Neural cell (in vitro differentiated cells): Measurements from ENCODE around the gene HOXD1. TPM values are rescaled to one million over a fixed set of nuclear protein-coding genes. Genes with fewer than 3 reads are reported as not detected.

Experiments
- H2AFZ ChIP-seq: fragments of 200-600, 300-800 bp; sonication (generic), shearing (Covaris generic); 2 replicates; pipeline ENCODE4 v1.6.0; 2014; ENCODE audit warnings: low read depth, mild to moderate bottlenecking, antibody characterized with exemption, low read length, moderate library complexity
- H3F3A ChIP-seq: fragments of 200-600 bp; shearing (Covaris generic); 2 replicates; pipeline ENCODE4 v1.6.1; 2016; ENCODE audit warnings: mild to moderate bottlenecking, moderate library complexity, mixed read lengths, antibody characterized with exemption, low read length; ENCODE audit not compliant: insufficient read depth, poor library complexity, severe bottlenecking
- H3K27ac ChIP-seq: fragments of 200-600, 300-800 bp; sonication (generic), shearing (Covaris generic); 2 replicates; pipeline ENCODE4 v1.5.1; 2014; ENCODE audit warnings: mild to moderate bottlenecking, low read length, moderate library complexity
- H3K27me3 ChIP-seq: fragments of 300-800, 200-600 bp; sonication (generic), shearing (Covaris generic); 2 replicates; pipeline ENCODE4 v1.6.0; 2014; ENCODE audit warnings: mild to moderate bottlenecking, low read depth, low read length, moderate library complexity; ENCODE audit not compliant: insufficient read depth
- H3K36me3 ChIP-seq: fragments of 300-800, 200-600 bp; sonication (generic), shearing (Covaris generic); 2 replicates; pipeline ENCODE4 v1.5.1; 2014; ENCODE audit warnings: mild to moderate bottlenecking, antibody characterized with exemption, low read length, moderate library complexity; ENCODE audit not compliant: insufficient read depth
- H3K4me2 ChIP-seq: fragments of 300-800, 200-600 bp; sonication (generic), shearing (Covaris generic); 2 replicates; pipeline ENCODE4 v1.6.0; 2014; ENCODE audit warnings: mild to moderate bottlenecking, low read length
- H3K4me3 ChIP-seq: fragments of 300-800, 200-600 bp; sonication (generic), shearing (Covaris generic); 2 replicates; pipeline ENCODE4 v1.5.1; 2014; ENCODE audit warnings: mild to moderate bottlenecking, low read length, moderate library complexity
- H3K79me2 ChIP-seq: fragments of 200-600 bp; shearing (Covaris generic); replicated peaks from 2 replicates; pipeline ENCODE4 v1.6.0; 2014; ENCODE audit warnings: mild to moderate bottlenecking, low read length, moderate library complexity; ENCODE audit not compliant: insufficient read depth
- H3K9ac ChIP-seq: fragments of 300-800, 200-600 bp; sonication (generic), shearing (Covaris generic); 2 replicates; pipeline ENCODE4 v1.6.1; 2016; ENCODE audit warnings: mild to moderate bottlenecking, low read length, mixed read lengths
- H3K9me2 ChIP-seq: fragments of 200-600 bp; shearing (Covaris generic); 2 replicates; pipeline ENCODE4 v1.6.1; 2016; ENCODE audit warnings: mild to moderate bottlenecking, low read length, mixed read lengths; ENCODE audit not compliant: insufficient read depth
- H3K9me3 ChIP-seq: fragments of 200-600, 300-800 bp; sonication (generic), shearing (Covaris generic); 2 replicates; pipeline ENCODE4 v1.6.1; 2016; ENCODE audit warnings: mild to moderate bottlenecking, mixed run types, low read length, moderate library complexity, mixed read lengths
- H4K20me1 ChIP-seq: fragments of 200-600 bp; shearing (Covaris generic); 2 replicates; pipeline ENCODE4 v1.6.1; 2016; ENCODE audit warnings: mild to moderate bottlenecking, mixed run types; ENCODE audit not compliant: insufficient read depth
- EP300 ChIP-seq: fragments of 450-650 bp; conservative IDR thresholded peaks from 2 replicates; pipeline ENCODE4 v1.6.1; 2014; ENCODE audit warnings: antibody characterized with exemption, mild to moderate bottlenecking, moderate library complexity; ENCODE audit not compliant: poor library complexity, severe bottlenecking
- EZH2 ChIP-seq: fragments of 200-600, 300-800 bp; shearing (Covaris generic), sonication (generic); IDR thresholded peaks from 2 replicates; pipeline ENCODE4 v1.6.1; 2014; ENCODE audit warnings: antibody characterized with exemption, low read length, borderline replicate concordance, mild to moderate bottlenecking; ENCODE audit not compliant: insufficient read depth, poor library complexity, severe bottlenecking
- MXI1 ChIP-seq: fragments of 450-650 bp; conservative IDR thresholded peaks from 2 replicates; pipeline ENCODE4 v1.6.1; 2014; ENCODE audit warnings: antibody characterized with exemption, mild to moderate bottlenecking; ENCODE audit not compliant: poor library complexity, severe bottlenecking
- POLR2AphosphoS5 ChIP-seq: IDR thresholded peaks from 2 replicates; pipeline ENCODE4 v1.6.1; 2012
- RAD21 ChIP-seq: fragments of 450-650 bp; conservative IDR thresholded peaks from 2 replicates; pipeline ENCODE4 v1.6.1; 2014; ENCODE audit warnings: antibody characterized with exemption, mild to moderate bottlenecking, moderate library complexity
- SMC3 ChIP-seq: fragments of 450-650 bp; conservative IDR thresholded peaks from 2 replicates; pipeline ENCODE4 v1.6.1; 2014; ENCODE audit warnings: antibody characterized with exemption, mild to moderate bottlenecking, moderate library complexity; ENCODE audit not compliant: poor library complexity
- polyA plus RNA-seq: library from polyadenylated mRNA; depleted of rRNA; stranded (reverse); fragments of >200 nt; gene quantifications from 2 replicates; pipeline ENCODE4 v1.2.3, GENCODE V29; 2014
- TF ChIP-seq, protein P1 (sequence below): IDR thresholded peaks from 2 replicates; pipeline ENCODE4 v1.6.1; 2012; ENCODE audit warnings: borderline replicate concordance
- TF ChIP-seq, protein P2 (sequence below): fragments of 450-650 bp; IDR thresholded peaks from 2 replicates; pipeline ENCODE4 v1.5.1; 2014; ENCODE audit warnings: antibody characterized with exemption, mild to moderate bottlenecking, moderate library complexity; ENCODE audit not compliant: poor library complexity, severe bottlenecking

Gene HOXD1
- polyA plus RNA-seq, 1 donor from 2014 or later, result not detected

DNA sequence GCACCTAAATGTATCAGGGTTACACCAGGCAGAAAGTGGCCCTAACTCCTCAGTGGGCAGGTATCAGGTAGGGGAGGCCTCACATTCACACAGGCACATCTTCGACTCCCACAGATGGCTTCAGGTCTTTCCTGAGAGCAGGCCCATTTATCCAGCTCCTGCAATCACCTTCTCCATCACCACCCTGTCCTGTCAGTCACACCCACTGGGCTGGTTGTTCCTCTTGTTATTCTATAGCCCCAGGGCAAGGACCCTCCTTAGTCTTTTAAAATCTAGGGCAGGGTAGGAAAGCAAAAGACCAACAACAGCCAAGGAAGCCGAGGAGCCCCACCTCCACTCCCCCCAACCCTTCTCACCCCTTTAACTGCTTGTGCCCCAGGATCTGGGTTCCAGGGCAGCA, 46.2 kb upstream of the HOXD1 start:
- H3F3A ChIP-seq, result no peaks in the 10 kb centered on the region
- H3K4me2 ChIP-seq, result no peak overlapping the region
- no peak overlapping the region for H3K4me3 ChIP-seq
- no peaks in the 10 kb centered on the region for H4K20me1 ChIP-seq
- peaks cover 4% of the 10 kb centered on the region for H3K9me3 ChIP-seq
- H3K9me2 ChIP-seq, result no peaks in the 10 kb centered on the region
- H3K36me3 ChIP-seq, result no peaks in the 10 kb centered on the region
- no peak overlapping the region for H3K27ac ChIP-seq
- no peaks in the 10 kb centered on the region for H3K79me2 ChIP-seq
- H3K27me3 ChIP-seq, result peaks cover 99% of the 10 kb centered on the region
- H2AFZ ChIP-seq, result no peak overlapping the region
- H3K9ac ChIP-seq, result no peak overlapping the region
- TF ChIP-seq, protein P1, sequence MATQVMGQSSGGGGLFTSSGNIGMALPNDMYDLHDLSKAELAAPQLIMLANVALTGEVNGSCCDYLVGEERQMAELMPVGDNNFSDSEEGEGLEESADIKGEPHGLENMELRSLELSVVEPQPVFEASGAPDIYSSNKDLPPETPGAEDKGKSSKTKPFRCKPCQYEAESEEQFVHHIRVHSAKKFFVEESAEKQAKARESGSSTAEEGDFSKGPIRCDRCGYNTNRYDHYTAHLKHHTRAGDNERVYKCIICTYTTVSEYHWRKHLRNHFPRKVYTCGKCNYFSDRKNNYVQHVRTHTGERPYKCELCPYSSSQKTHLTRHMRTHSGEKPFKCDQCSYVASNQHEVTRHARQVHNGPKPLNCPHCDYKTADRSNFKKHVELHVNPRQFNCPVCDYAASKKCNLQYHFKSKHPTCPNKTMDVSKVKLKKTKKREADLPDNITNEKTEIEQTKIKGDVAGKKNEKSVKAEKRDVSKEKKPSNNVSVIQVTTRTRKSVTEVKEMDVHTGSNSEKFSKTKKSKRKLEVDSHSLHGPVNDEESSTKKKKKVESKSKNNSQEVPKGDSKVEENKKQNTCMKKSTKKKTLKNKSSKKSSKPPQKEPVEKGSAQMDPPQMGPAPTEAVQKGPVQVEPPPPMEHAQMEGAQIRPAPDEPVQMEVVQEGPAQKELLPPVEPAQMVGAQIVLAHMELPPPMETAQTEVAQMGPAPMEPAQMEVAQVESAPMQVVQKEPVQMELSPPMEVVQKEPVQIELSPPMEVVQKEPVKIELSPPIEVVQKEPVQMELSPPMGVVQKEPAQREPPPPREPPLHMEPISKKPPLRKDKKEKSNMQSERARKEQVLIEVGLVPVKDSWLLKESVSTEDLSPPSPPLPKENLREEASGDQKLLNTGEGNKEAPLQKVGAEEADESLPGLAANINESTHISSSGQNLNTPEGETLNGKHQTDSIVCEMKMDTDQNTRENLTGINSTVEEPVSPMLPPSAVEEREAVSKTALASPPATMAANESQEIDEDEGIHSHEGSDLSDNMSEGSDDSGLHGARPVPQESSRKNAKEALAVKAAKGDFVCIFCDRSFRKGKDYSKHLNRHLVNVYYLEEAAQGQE, result no peak
- no peak for TF ChIP-seq RAD21
- TF ChIP-seq SMC3, result no peak
- TF ChIP-seq EZH2, result no peak
- no peak for TF ChIP-seq POLR2AphosphoS5
- no peak for TF ChIP-seq MXI1
- TF ChIP-seq, protein P2, sequence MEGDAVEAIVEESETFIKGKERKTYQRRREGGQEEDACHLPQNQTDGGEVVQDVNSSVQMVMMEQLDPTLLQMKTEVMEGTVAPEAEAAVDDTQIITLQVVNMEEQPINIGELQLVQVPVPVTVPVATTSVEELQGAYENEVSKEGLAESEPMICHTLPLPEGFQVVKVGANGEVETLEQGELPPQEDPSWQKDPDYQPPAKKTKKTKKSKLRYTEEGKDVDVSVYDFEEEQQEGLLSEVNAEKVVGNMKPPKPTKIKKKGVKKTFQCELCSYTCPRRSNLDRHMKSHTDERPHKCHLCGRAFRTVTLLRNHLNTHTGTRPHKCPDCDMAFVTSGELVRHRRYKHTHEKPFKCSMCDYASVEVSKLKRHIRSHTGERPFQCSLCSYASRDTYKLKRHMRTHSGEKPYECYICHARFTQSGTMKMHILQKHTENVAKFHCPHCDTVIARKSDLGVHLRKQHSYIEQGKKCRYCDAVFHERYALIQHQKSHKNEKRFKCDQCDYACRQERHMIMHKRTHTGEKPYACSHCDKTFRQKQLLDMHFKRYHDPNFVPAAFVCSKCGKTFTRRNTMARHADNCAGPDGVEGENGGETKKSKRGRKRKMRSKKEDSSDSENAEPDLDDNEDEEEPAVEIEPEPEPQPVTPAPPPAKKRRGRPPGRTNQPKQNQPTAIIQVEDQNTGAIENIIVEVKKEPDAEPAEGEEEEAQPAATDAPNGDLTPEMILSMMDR, result no peak
- TF ChIP-seq EP300, result no peak

- Histone ChIP-seq H3K4me3 (no peak overlapping the region), H3K79me2 (no peaks in the 10 kb centered on the region), H3K36me3 (no peaks in the 10 kb centered on the region), H3K9me3 (peaks cover 5% of the 10 kb centered on the region), H3K27ac (no peak overlapping the region), H3K9ac (no peak overlapping the region), H3F3A (no peaks in the 10 kb centered on the region), H3K27me3 (peaks cover 99% of the 10 kb centered on the region), H4K20me1 (no peaks in the 10 kb centered on the region), H2AFZ (no peak overlapping the region), H3K9me2 (no peaks in the 10 kb centered on the region), H3K4me2 (no peak overlapping the region)
- TF ChIP-seq, protein P2, result no peak
Observed at GRCh38 chr2:176145085-176145969, 43.1 kb upstream of the HOXD1 start.
